ENCODE data around the gene SEMA3E. TPM values are rescaled to one million over a fixed set of nuclear protein-coding genes. Genes with fewer than 3 reads are reported as not detected.

Gene SEMA3E
- total and polyA plus RNA-seq, 4 experiments from 2014 or later: not detected

DNA sequence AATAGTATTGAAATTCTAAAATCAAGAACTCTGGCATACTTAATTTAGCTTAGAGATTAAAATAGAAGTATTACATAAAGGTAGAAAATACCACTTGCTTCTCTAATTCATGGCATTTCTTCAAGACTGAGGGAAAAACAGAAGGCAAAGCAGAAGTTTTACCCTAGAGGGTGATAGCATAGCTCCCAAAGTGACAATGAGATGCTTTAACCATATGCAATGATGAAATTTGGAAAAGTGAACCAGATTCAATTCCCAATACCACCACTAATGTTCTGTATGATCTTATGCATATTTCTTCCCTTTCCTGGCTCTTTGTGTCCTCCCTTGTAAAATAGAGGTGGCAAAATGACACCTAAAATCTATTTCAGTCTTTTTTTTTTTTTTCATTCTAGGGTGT lies 260.5 kb downstream of the SEMA3E start:
- ChIA-PET POLR2A (ENCODE audit: partially characterized antibody) (no interaction called here), CTCF (ENCODE audit: partially characterized antibody) (no interaction called here)
- H3K36me3 Mint-ChIP-seq: no peaks in the 10 kb centered on the region

DNA sequence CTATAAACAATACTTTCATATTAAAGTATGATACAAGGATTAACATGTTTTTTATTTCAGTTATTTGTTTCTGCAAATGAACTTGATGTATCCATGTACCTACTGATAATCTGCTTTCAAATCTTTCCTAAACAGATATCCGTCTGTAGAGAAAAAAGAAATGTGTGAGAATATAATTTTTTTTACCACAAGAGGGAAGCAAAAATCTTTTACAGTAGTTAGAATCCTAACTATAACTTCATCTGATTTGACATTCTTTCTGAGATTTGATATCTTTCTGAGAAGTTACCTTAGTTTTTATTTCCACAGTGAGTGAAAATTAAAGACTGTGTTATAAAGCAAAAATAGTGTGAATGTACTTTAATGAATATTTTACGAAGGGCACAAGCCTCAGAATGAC lies 282.3 kb downstream of the SEMA3E start:
- H3K9me3 ChIP-seq (ENCODE audit: control insufficient read depth in 1 of 2, low read length in 2 of 2): no peaks in the 10 kb centered on the region
- no peaks in the 10 kb centered on the region for H3K4me1 ChIP-seq (ENCODE audit: insufficient read depth, low read length)
- Mint-ChIP-seq H3K27me3 (no peaks in the 10 kb centered on the region), H3K4me1 (no peaks in the 10 kb centered on the region), H3K4me3 (no peak overlapping the region), H3K36me3 (no peaks in the 10 kb centered on the region), H3K9me3 (peaks cover 3 to 15% (median 7%) of the 10 kb centered on the region in 8 donors), H3K27ac (no peak overlapping the region)
- POLR2A ChIA-PET (ENCODE audit: partially characterized antibody): no interaction called here
- no peak for DNase-seq
- no peaks in the 10 kb centered on the region for H3K36me3 ChIP-seq (ENCODE audit: insufficient read depth, low read length)
- no peak overlapping the region for H3K27ac ChIP-seq (ENCODE audit: low read depth, low read length)
- no peak overlapping the region for H3K4me3 ChIP-seq (ENCODE audit: low read length in 2 of 2)
- CTCF ChIA-PET (ENCODE audit: partially characterized antibody): no interaction called here
- intact Hi-C loops (cut with micrococcal nuclease): no loop called here
- no peaks in the 10 kb centered on the region for H3K27me3 ChIP-seq (ENCODE audit: insufficient read depth, low read length)

More for the DNA sequence above, 260.5 kb downstream of the SEMA3E start:
- H3K27ac Mint-ChIP-seq: no peak overlapping the region
- H3K36me3 ChIP-seq (ENCODE audit: insufficient read depth, low read length): no peaks in the 10 kb centered on the region
- no peaks in the 10 kb centered on the region for H3K27me3 ChIP-seq (ENCODE audit: insufficient read depth, low read length)
- no peaks in the 10 kb centered on the region for H3K9me3 ChIP-seq (ENCODE audit: control insufficient read depth in 1 of 2, low read length in 2 of 2)
- DNase-seq: no peak
- no peaks in the 10 kb centered on the region for H3K4me1 ChIP-seq (ENCODE audit: insufficient read depth, low read length)
- peaks cover 0 to 5% (median 0%) of the 10 kb centered on the region in 8 donors for H3K9me3 Mint-ChIP-seq
- no peak overlapping the region for H3K27ac ChIP-seq (ENCODE audit: low read depth, low read length)
- H3K27me3 Mint-ChIP-seq: no peaks in the 10 kb centered on the region
- H3K4me3 Mint-ChIP-seq: no peak overlapping the region
- no peaks in the 10 kb centered on the region for H3K4me1 Mint-ChIP-seq
- no peak overlapping the region for H3K4me3 ChIP-seq (ENCODE audit: low read length in 2 of 2)
- intact Hi-C loops (cut with micrococcal nuclease): no loop called here

DNA sequence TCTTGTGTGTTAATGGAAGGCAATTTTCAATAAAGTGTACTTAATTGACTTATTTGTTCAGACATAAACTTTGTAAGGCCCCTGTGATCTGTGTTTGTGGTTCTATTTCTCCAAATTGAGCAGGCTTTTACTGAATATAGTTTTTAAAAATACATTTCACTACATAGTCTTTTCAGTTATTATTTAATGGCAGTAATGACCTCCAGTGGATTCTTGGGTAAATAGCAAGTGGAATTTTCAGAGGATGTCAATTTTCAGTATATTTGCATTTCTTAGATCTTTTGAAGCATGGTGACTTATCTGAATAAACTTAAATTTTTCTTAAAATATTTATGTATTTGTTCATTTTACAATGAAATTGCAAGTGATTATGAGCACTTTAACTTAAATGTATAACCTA lies 283.2 kb downstream of the SEMA3E start:
- Mint-ChIP-seq H3K27me3 (no peaks in the 10 kb centered on the region), H3K9me3 (peaks cover 2 to 15% (median 6%) of the 10 kb centered on the region in 8 donors), H3K27ac (no peak overlapping the region), H3K36me3 (no peaks in the 10 kb centered on the region), H3K4me3 (no peak overlapping the region), H3K4me1 (no peaks in the 10 kb centered on the region)
- Histone ChIP-seq H3K27me3 (ENCODE audit: insufficient read depth, low read length) (no peaks in the 10 kb centered on the region), H3K27ac (ENCODE audit: low read depth, low read length) (no peak overlapping the region), H3K36me3 (ENCODE audit: insufficient read depth, low read length) (no peaks in the 10 kb centered on the region), H3K9me3 (ENCODE audit: control insufficient read depth in 1 of 2, low read length in 2 of 2) (no peaks in the 10 kb centered on the region), H3K4me3 (ENCODE audit: low read length in 2 of 2) (no peak overlapping the region), H3K4me1 (ENCODE audit: insufficient read depth, low read length) (no peaks in the 10 kb centered on the region)
- intact Hi-C loops (cut with micrococcal nuclease): no loop called here
- DNase-seq: no peak
- ChIA-PET CTCF (ENCODE audit: partially characterized antibody) (no interaction called here), POLR2A (ENCODE audit: partially characterized antibody) (no interaction called here)

DNA sequence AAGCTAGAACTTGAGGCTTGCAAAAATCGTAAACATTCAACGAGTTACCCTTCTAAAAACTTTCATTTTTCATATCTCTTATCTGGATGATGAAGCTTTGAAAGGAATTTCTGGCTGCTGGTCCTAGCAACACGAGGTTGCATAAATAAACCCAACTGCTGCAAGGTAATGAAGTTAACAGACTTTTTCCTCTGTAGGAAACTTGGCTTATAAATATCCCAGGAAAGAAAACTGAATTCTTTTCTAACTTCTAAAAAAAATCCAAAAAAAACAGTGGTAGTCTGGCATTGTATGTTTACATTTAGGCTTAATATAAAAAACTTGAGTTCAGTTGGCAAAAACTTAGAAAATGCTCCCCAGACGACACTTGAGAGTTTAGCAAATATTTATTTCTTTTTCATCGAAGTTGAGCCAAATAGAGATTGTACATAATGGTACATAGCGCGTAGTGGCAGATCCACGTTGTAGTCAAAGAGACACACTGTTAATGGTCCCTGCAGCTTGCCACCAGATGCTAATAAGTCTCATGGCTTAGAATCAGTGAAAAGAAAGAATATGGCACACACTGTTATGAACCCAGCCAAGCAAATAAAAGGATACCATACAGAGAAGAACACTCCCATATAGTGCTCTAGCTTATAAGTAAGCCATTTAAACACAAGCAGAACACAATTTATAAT lies 285.9 kb downstream of the SEMA3E start:
- POLR2A ChIA-PET (ENCODE audit: partially characterized antibody): no interaction called here
- no peaks in the 10 kb centered on the region for H3K4me1 ChIP-seq (ENCODE audit: insufficient read depth, low read length)
- H3K36me3 ChIP-seq (ENCODE audit: insufficient read depth, low read length): no peaks in the 10 kb centered on the region
- H3K36me3 Mint-ChIP-seq: no peaks in the 10 kb centered on the region
- intact Hi-C loops (cut with micrococcal nuclease): no loop called here
- H3K27me3 ChIP-seq (ENCODE audit: insufficient read depth, low read length): no peaks in the 10 kb centered on the region
- CTCF ChIA-PET (ENCODE audit: partially characterized antibody): no interaction called here
- H3K27me3 Mint-ChIP-seq: no peaks in the 10 kb centered on the region
- H3K4me1 Mint-ChIP-seq: no peaks in the 10 kb centered on the region
- H3K9me3 Mint-ChIP-seq: peaks cover 0 to 22% (median 8%) of the 10 kb centered on the region in 8 donors
- no peak overlapping the region for H3K4me3 ChIP-seq (ENCODE audit: low read length in 2 of 2)
- DNase-seq: no peak
- no peak overlapping the region for H3K4me3 Mint-ChIP-seq
- H3K9me3 ChIP-seq (ENCODE audit: control insufficient read depth in 1 of 2, low read length in 2 of 2): no peaks in the 10 kb centered on the region
- no peak overlapping the region for H3K27ac ChIP-seq (ENCODE audit: low read depth, low read length)
- H3K27ac Mint-ChIP-seq: no peak overlapping the region

DNA sequence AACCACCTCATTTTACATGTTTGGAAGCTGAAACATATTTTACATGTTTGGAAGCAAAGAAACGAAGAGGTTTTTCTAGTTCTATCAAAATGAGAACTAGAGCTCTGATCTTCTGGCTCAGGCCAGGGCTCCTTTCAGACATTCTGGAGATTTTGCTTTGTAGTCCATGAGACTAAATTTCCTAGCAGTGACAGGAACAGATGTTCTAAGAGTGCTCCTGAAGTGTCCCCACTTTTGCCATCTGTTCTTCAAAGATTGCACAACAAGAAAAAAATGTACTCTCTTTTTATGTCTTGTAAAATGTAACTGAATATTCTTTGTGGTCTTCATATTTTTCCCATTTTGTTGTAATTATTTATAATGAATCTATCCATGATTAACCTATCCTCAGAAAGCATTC lies 289.8 kb downstream of the SEMA3E start:
- POLR2A ChIA-PET (ENCODE audit: partially characterized antibody): no interaction called here
- Mint-ChIP-seq H3K27ac (no peak overlapping the region), H3K27me3 (no peaks in the 10 kb centered on the region), H3K36me3 (no peaks in the 10 kb centered on the region), H3K4me3 (no peak overlapping the region), H3K4me1 (no peaks in the 10 kb centered on the region), H3K9me3 (peaks cover 0 to 23% (median 5%) of the 10 kb centered on the region in 8 donors)
- no peak for DNase-seq
- intact Hi-C loops (cut with micrococcal nuclease): no loop called here
- CTCF ChIA-PET (ENCODE audit: partially characterized antibody): no interaction called here
- Histone ChIP-seq H3K4me3 (ENCODE audit: low read length in 2 of 2) (no peak overlapping the region), H3K4me1 (ENCODE audit: insufficient read depth, low read length) (no peaks in the 10 kb centered on the region), H3K36me3 (ENCODE audit: insufficient read depth, low read length) (no peaks in the 10 kb centered on the region), H3K27me3 (ENCODE audit: insufficient read depth, low read length) (no peaks in the 10 kb centered on the region), H3K27ac (ENCODE audit: low read depth, low read length) (no peak overlapping the region), H3K9me3 (ENCODE audit: control insufficient read depth in 1 of 2, low read length in 2 of 2) (no peaks in the 10 kb centered on the region)

DNA sequence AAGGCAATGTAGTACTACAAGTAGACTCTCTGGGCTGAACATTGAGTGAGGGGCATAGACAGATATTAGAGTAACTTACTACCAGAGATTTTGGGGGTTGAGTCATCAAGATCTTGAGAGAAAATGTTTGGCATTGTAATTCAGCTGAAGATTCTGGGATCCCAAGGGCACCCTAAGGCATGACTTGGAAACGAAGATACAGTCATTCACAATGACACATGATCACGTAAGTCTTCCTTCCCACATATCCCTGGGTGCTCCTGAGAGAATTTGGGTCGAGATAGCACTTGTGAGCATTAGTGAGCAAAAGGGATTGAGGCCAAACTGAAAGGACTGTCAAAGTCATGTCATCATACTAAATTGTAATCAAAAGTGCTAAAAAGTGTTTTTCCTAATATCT lies 293.8 kb downstream of the SEMA3E start:
- ChIA-PET CTCF (ENCODE audit: partially characterized antibody) (no interaction called here), POLR2A (ENCODE audit: partially characterized antibody) (no interaction called here)
- no peak overlapping the region for H3K27ac Mint-ChIP-seq

DNA sequence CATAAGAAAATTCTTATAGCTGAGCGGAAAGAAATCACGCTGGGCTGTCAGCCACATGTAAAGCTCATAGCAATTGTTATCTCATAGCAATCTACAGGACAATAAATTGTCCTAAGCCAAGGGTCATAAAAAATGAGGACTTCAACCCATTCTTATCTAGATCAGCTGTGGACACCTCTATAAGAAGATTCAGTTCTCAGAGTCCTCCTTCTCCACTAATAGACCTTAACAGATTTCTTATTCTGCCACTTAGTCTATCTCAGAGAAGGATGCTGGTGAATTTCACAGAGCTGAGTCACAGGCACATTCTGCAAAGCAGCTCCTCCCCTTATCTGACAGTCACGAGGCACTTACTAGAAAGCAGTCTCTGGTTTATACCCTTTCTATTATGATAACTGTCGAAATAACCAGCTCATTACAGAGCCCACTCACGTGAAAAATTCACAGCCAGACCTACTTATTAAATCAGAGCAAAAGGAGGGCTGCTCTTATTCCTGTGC lies 300.9 kb downstream of the SEMA3E start:
- Histone ChIP-seq H3K9me3 (ENCODE audit: control insufficient read depth in 1 of 2, low read length in 2 of 2) (no peaks in the 10 kb centered on the region), H3K36me3 (ENCODE audit: insufficient read depth, low read length) (no peaks in the 10 kb centered on the region), H3K27me3 (ENCODE audit: insufficient read depth, low read length) (no peaks in the 10 kb centered on the region), H3K4me3 (ENCODE audit: low read length in 2 of 2) (no peak overlapping the region), H3K27ac (ENCODE audit: low read depth, low read length) (no peak overlapping the region), H3K4me1 (ENCODE audit: insufficient read depth, low read length) (no peaks in the 10 kb centered on the region)
- Mint-ChIP-seq H3K27ac (no peak overlapping the region), H3K27me3 (no peaks in the 10 kb centered on the region), H3K4me3 (no peak overlapping the region), H3K9me3 (peaks cover 0 to 33% (median 11%) of the 10 kb centered on the region in 8 donors), H3K4me1 (no peaks in the 10 kb centered on the region), H3K36me3 (no peaks in the 10 kb centered on the region)
- no peak for DNase-seq
- ChIA-PET POLR2A (ENCODE audit: partially characterized antibody) (no interaction called here), CTCF (ENCODE audit: partially characterized antibody) (no interaction called here)
- intact Hi-C loops (cut with micrococcal nuclease): no loop called here

More for the DNA sequence above, 293.8 kb downstream of the SEMA3E start:
- intact Hi-C loops (cut with micrococcal nuclease): no loop called here
- Histone ChIP-seq H3K27me3 (ENCODE audit: insufficient read depth, low read length) (no peaks in the 10 kb centered on the region), H3K4me3 (ENCODE audit: low read length in 2 of 2) (no peak overlapping the region), H3K4me1 (ENCODE audit: insufficient read depth, low read length) (no peaks in the 10 kb centered on the region), H3K36me3 (ENCODE audit: insufficient read depth, low read length) (no peaks in the 10 kb centered on the region), H3K9me3 (ENCODE audit: control insufficient read depth in 1 of 2, low read length in 2 of 2) (no peaks in the 10 kb centered on the region), H3K27ac (ENCODE audit: low read depth, low read length) (no peak overlapping the region)
- Mint-ChIP-seq H3K27me3 (no peaks in the 10 kb centered on the region), H3K4me1 (no peaks in the 10 kb centered on the region), H3K4me3 (no peak overlapping the region), H3K9me3 (peaks cover 0 to 19% (median 6%) of the 10 kb centered on the region in 8 donors), H3K36me3 (no peaks in the 10 kb centered on the region)
- DNase-seq: no peak
